Duodenal mucosa (tissue), 2 donors: ENCODE measurements around the gene P3H2.
"Not testable (repeated sequence)": the region's sequence is repeated elsewhere in the genome, so short reads cannot be mapped to it uniquely, and the experiment has no call there.

Experiments
- H3K27ac ChIP-seq: one replicate; pipeline ENCODE4 v1.7.0; 2013; ENCODE audit warnings: low read depth, low read length
- H3K27me3 ChIP-seq, 2 donors: one replicate each; pipeline ENCODE4 v1.7.0; 2013; ENCODE audit warnings: low read length in 2 of 2, control low read depth in 1 of 2; ENCODE audit not compliant: insufficient read depth in 2 of 2, control insufficient read depth in 1 of 2
- H3K36me3 ChIP-seq, 2 donors: one replicate each; pipeline ENCODE4 v1.7.0; 2013; ENCODE audit warnings: low read length in 2 of 2, control low read depth in 1 of 2; ENCODE audit not compliant: insufficient read depth in 2 of 2, control insufficient read depth in 1 of 2
- H3K4me1 ChIP-seq, 2 donors: one replicate each; pipeline ENCODE4 v1.7.0; 2013; ENCODE audit warnings: low read length in 2 of 2, control low read depth in 1 of 2; ENCODE audit not compliant: insufficient read depth in 2 of 2, control insufficient read depth in 1 of 2
- H3K4me3 ChIP-seq, 2 donors: one replicate each; pipeline ENCODE4 v1.7.0; 2013; ENCODE audit warnings: low read length in 2 of 2, low read depth in 1 of 2
- H3K9ac ChIP-seq, 2 donors: one replicate each; pipeline ENCODE4 v1.7.0; 2013; ENCODE audit warnings: low read length in 2 of 2, low read depth in 1 of 2
- H3K9me3 ChIP-seq, 2 donors: one replicate each; pipeline ENCODE4 v1.7.0; 2013; ENCODE audit warnings: low read length in 2 of 2, control low read depth in 1 of 2; ENCODE audit not compliant: control insufficient read depth in 1 of 2

Gene P3H2

GRCh38 chr3:189975391-189975990 lies 145.2 kb downstream of the P3H2 start:
- H3K9me3 ChIP-seq, result no peaks in the 10 kb centered on the region
- no peak overlapping the region for H3K4me3 ChIP-seq
- no peaks in the 10 kb centered on the region for H3K4me1 ChIP-seq
- no peaks in the 10 kb centered on the region for H3K36me3 ChIP-seq
- H3K9ac ChIP-seq, result no peak overlapping the region
- no peaks in the 10 kb centered on the region for H3K27me3 ChIP-seq
- H3K27ac ChIP-seq, result no peak overlapping the region

DNA sequence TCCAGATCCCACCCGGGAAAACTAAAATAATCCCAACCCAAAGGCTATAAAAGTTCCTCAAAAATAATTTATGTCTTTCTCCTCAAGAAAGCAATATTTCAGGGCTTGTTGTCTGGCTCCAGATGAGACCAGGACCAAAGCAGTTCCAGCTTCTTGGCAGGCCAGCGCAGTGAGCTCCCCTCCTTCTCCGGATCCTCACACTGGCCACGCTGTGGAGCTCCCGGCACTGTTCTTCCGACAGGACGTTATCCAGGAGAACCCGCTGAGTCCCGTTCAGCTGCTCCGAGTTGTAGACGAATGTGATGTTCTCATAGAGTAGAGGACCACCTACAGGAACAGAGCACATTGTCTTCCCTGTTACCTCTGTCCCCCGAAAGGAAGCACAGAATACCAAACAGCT lies 146.3 kb downstream of the P3H2 start:
- no peaks in the 10 kb centered on the region for H3K27me3 ChIP-seq
- no peak overlapping the region for H3K4me3 ChIP-seq
- H3K36me3 ChIP-seq, result no peaks in the 10 kb centered on the region
- no peak overlapping the region for H3K9ac ChIP-seq
- no peaks in the 10 kb centered on the region for H3K9me3 ChIP-seq
- no peaks in the 10 kb centered on the region for H3K4me1 ChIP-seq
- H3K27ac ChIP-seq, result no peak overlapping the region

DNA sequence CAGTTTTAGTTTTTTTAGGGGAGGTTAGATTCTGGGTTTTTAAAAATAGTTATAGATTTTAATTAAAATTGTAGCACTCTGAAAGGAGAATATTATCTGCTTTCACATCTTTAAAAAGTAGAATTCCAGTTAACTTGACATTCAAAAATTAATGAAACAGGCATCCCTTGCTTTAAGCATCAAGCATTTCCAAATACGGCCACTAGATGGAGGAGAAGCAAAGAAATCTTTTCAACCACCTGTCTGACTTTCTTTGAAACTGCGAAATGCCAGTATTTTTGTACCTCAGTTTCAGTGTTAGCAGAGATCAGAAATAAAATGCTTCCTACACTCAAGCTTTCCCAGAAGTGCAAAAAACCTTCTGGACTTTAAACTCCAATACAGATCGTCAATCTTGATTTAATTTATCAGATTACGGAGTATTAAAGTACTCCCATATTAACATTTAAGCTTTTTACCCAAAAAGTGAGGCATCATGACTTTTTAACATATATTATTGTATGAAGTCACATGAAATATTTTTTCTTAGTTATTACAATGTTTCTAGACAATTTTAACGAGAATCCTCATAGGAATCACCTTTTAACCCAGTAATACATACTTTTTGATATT lies 153.3 kb downstream of the P3H2 start:
- Histone ChIP-seq H3K4me3 (no peak overlapping the region), H3K27ac (no peak overlapping the region), H3K4me1 (no peaks in the 10 kb centered on the region), H3K36me3 (no peaks in the 10 kb centered on the region), H3K27me3 (no peaks in the 10 kb centered on the region), H3K9me3 (no peaks in the 10 kb centered on the region), H3K9ac (no peak overlapping the region)

GRCh38 chr3:189966843-189967242 lies 153.9 kb downstream of the P3H2 start:
- no peaks in the 10 kb centered on the region for H3K27me3 ChIP-seq
- no peaks in the 10 kb centered on the region for H3K36me3 ChIP-seq
- H3K4me3 ChIP-seq, result no peak overlapping the region
- no peaks in the 10 kb centered on the region for H3K4me1 ChIP-seq
- H3K9ac ChIP-seq, result no peak overlapping the region
- H3K9me3 ChIP-seq, result no peaks in the 10 kb centered on the region
- no peak overlapping the region for H3K27ac ChIP-seq

DNA sequence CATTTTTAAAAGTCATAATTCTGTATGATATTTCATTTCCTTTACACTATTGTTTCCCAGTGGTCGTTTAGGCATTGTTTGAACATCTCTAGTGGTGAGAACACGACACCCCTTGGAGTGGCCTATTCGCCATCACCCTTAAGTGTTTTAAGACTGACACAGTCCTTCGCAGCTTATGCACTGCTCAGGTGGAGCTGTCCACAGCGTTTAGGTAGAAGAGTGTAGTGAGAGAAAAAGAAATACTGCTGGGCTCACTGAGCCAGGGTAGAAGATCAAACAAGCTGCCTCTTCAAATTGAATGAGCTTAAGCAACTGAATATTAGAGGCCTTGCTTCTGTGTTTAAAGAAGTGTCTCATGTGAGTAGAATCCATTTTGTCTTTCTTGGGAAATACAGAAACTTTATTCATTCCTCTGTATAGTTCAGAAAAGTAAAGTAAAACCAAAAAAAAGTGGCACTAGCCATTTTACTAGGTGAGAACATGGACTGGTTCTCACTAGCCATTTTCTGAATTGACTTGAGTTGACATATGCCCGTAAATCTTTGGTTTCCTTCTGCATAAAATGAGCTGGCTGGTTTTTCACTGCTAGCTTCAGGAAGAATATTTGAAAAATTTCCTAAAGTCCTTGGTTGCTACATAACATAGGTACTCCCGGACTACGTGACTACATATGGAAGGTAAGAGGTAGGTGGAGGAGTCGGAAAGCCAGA lies 155.9 kb downstream of the P3H2 start:
- H3K27me3 ChIP-seq, result no peaks in the 10 kb centered on the region
- H3K27ac ChIP-seq, result no peak overlapping the region
- H3K36me3 ChIP-seq, result no peaks in the 10 kb centered on the region
- H3K9ac ChIP-seq, result no peak overlapping the region
- no peak overlapping the region for H3K4me3 ChIP-seq
- no peaks in the 10 kb centered on the region for H3K9me3 ChIP-seq
- no peaks in the 10 kb centered on the region for H3K4me1 ChIP-seq

GRCh38 chr3:189962466-189962865 lies 158.2 kb downstream of the P3H2 start:
- no peak overlapping the region for H3K9ac ChIP-seq
- H3K36me3 ChIP-seq, result no peaks in the 10 kb centered on the region
- H3K4me1 ChIP-seq, result no peaks in the 10 kb centered on the region
- no peaks in the 10 kb centered on the region for H3K27me3 ChIP-seq
- H3K27ac ChIP-seq, result no peak overlapping the region
- H3K9me3 ChIP-seq, result no peaks in the 10 kb centered on the region
- H3K4me3 ChIP-seq, result no peak overlapping the region

DNA sequence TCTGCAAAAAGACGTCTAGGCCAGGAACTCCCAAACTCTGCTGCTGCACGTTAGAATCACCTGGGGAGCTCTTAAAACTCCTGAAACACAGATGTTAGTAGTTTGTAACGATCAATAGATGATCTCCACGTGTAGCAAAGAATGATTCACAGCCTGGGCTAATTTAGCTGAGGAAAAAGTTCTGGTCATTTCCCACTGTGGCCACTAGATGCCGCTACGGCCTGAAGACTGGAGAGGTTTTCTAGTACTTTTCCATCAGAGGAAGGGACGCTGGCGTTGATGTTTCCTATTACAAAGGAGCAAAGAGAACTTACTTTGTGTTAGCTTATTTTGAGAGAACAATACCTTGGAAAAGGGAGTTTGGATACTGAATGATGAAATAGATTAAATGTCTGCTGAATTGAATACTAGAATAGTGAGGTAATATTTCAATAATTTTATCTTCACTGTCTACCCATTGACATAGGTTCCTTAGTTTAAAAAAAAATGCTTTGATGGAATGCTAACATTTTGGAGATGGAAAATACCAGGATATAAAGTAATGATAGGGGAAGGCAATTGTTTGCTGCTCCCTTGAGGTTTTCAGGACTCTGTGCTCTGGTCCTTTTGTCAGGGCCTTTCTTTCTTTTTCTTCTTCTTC lies 159.1 kb downstream of the P3H2 start:
- Histone ChIP-seq H3K9ac (no peak overlapping the region), H3K4me3 (no peak overlapping the region), H3K27ac (no peak overlapping the region), H3K9me3 (no peaks in the 10 kb centered on the region), H3K36me3 (no peaks in the 10 kb centered on the region), H3K4me1 (no peaks in the 10 kb centered on the region), H3K27me3 (no peaks in the 10 kb centered on the region)

DNA sequence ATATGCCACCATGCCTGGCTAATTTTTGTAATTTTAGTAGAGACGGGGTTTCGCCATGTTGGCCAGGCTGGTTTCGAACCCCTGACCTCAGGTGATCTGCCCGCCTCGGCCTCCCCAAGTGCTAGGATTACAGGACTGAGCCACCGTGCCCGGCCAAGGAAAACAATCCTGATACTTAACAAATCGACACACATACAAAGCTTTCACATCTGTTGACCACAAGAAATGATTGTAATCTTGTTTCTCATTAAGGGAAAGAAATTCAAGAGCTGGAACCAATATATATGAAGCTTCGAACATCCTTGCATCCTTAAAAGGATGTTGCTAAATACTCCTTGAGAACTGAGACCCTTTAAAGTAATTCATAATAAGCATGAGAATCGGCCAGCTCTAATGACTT lies 159.6 kb downstream of the P3H2 start:
- H3K9ac ChIP-seq, H3K4me1 ChIP-seq, H3K9me3 ChIP-seq, H3K4me3 ChIP-seq, H3K27ac ChIP-seq, H3K36me3 ChIP-seq, H3K27me3 ChIP-seq: not testable (repeated sequence)

DNA sequence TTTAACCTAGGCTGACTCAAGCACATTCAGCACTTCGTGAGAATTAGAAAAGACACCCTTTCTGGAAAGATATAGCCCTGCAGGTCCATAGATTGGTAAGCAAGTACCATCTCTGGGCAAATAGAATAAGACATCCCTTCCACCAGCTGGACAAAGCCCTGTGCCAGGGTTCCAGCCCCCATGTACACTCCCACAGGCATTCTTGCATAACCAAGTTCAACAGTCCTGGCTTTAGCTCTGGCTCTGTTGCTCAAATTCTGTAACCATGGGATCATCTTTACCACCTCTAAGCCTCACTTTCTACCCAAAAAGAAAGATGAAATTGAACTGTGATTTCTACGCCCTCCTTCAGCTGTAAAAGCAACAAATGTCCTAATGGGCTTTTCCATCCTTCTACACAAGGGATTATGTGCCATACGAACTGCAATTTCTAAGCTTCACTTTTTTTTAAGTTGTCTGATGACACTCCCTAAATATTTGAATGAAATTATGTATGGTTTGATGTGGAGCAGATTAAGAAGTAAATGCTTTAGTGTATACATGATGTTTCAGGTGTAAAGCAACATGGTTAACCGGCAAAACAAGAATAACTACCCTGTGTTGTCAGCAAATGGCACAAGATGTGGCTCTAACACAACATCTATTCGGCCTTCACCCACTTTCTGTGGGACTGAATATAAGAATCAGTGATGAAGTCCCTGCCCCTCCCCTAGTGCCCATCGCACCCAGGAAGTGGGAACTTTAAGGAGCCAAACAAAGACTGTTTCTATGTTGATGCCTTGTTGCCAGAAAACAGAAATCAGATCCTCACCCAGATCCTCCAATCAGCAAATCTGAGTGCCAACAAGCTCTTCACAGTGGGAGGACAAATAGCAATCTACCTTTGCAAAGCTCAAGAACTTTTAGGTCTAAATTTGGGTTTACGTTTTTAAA lies 165.7 kb downstream of the P3H2 start:
- H3K36me3 ChIP-seq, result no peaks in the 10 kb centered on the region
- H3K9ac ChIP-seq, result no peak overlapping the region
- H3K4me3 ChIP-seq, result no peak overlapping the region
- no peaks in the 10 kb centered on the region for H3K27me3 ChIP-seq
- no peak overlapping the region for H3K27ac ChIP-seq
- no peaks in the 10 kb centered on the region for H3K4me1 ChIP-seq
- no peaks in the 10 kb centered on the region for H3K9me3 ChIP-seq
